Measurements from ENCODE around the gene DPP6.

Gene DPP6

DNA sequence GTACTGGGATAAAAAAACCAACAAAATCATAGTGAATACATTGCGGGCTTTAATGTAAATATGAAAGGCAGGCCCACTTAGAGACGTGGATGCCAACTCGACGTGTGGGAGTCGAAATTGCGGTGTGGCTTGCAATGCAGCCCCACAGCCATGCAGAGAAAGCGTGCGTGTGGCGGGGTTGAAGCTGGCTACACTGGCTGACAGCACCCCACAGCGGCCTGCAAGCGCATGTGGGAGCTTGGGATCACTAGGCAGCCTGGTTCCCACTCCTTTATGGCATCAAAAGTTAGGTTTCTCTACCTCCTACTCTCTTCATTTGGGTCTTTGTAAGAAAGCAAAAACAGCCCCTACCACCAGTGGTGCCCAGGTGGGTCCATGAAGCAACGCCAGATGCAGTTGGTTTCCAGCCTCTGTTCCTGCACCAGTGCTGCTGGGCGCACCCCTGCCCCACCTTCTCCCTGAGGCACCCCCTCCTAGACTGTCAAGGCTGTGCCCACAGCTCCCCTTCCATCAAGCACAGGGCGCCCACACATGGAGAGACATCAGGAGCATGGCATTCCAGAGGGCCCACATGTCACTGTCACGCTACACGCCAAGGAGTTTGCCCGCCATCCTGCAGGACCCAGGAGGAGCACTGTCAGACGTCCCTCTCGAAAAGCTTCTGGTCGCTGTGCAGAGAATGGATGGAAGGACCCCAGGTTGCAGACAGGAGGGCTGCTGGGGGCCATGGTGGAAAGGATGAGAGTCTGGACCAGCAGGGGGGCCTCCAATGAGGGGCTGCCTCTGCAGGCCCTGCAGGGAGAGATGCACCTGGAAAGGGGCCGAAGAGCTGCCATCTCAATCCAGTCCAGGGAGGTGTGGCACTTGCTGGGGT is 807.8 kb downstream of the DPP6 start:
- DNase-seq (ENCODE audit: low read depth): no peak

DNA sequence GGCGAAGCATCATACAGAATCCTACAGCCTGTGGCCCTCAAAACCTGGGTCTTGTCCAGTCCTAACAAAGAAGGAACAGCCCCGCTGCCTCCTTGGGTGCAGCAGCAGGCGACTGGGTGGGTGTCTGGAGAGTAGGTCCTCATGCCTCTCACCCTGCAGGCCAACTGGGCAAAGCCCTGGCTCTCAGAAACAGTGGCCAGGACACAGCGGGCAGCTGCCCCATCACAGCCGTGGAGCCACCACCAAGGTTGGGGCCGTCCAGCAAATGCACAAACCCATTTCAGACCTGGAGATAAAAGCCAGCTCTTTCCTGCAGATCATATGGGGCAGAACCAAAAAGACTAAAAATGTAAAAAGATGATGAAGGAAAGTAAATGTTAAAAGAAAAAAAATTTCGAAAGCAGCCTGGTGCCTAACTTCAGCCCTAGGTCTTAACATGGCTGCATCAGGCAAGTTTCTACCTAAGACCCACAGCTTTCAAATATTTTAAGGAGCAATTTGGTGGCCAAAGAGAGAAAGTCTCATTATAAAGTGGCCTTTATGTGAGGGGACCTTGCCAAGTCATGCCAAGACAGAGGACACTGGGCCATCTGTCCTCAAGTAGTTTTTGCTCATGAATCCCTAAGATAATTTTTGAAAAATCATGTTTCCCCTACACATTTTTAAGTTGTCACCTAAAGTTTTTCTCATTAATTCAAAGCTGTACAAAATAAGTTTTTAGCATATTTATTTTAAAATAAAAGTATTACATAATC is 808.6 kb downstream of the DPP6 start:
- no peak for DNase-seq (ENCODE audit: low read depth)

GRCh38 chr7:154861589-154861988 is 809.4 kb downstream of the DPP6 start:
- no peak for DNase-seq (ENCODE audit: low read depth)

GRCh38 chr7:154862153-154862791 is 810.1 kb downstream of the DPP6 start:
- DNase-seq (ENCODE audit: low read depth): no peak

DNA sequence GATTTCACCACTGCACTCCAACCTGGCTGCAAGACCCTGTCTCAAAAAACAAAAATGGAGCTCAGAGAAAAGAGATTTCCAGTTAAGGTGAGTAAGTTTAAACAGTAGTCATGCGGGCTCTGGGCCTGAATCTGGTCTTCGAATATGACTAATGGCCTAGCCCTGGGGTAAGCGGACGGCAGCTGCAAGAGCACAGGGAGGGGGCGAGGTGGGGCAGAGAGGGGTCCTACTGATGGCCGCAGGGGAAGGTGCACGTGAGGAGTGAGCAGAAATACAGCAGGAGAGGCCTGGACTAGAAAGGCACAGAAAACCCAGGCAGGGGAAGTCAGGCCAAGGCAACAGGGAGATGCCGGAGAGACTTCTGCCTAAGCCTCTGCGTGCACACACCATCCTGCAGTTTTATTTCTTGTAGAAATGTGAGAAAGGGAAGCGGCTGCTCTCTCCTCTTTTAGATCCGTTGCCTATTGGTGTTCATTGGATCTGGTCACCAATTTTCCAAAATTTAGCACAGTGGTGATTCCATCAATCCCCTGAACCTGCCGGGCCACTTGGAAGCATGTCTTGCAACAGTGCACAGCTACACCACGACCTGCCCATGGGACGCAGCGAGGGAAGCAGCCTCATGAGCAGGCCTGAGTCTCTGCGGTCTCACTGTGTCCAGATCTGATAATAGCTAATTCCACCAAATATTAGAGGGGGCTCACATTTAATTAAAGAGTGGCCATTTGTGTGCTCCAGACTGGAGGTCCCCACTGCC is 811.7 kb downstream of the DPP6 start:
- no peak for DNase-seq (ENCODE audit: low read depth)

DNA sequence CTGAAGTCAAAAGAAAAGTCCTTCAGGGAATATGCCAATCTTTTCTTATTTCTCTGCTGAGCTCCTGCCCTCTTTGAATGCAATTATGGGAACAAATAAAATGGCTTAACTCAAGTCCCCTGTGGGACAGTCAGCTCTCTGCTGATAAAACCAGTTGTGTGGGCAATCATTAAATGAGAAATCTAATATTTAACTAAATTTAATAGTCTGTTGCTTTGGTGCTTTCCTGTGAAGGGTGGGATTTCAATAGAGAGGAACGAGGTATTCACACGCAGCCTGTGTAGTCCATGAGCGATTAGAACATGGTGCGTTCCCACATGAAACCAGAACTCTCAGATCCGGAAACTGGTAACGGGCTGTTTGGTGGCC is 812.3 kb downstream of the DPP6 start:
- no peak for DNase-seq (ENCODE audit: low read depth)

GRCh38 chr7:154865984-154866685 is 813.9 kb downstream of the DPP6 start:
- DNase-seq (ENCODE audit: low read depth): no peak

GRCh38 chr7:154867068-154867467 is 814.9 kb downstream of the DPP6 start:
- DNase-seq (ENCODE audit: low read depth): no peak

DNA sequence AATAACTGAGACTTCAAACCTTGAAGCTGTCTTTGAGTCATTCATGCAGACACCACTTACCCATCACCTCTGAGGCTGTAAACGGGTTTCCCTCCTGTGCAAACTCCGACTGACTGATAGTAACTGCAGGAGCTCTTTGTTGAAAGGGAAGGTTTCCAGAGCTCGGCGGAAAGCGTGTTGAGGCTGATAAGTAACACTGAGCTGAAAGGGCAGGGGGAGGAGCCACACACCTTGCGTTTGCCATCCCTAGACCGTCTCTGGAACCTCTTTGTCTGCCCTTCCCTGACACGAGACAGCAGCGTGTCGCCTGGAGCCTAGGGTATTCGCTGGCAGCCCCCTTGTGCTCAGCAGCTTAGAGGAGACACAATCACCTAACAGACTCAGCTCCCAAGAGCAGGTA is 816.7 kb downstream of the DPP6 start:
- no peak for DNase-seq (ENCODE audit: low read depth)

DNA sequence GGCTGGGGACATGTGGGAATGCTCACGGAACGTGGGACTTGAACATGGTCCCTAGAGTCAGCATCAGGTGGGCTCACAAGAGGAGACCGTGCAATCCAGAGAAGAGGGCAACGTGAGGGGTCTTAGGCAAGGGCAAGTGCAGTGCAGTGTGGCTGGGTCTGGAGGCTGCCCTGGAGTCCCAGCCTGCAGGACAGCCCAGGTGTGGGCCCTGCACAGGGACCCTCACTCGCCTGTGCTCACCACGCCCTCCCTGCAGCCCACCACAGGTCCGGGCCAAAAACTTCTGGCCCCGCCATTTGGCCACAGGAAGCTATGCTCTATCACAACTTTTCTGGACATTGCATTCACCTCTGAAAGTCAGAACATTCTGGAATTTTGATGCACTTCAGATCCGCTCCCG is 817.2 kb downstream of the DPP6 start:
- DNase-seq (ENCODE audit: low read depth): no peak

- DNase-seq (ENCODE audit: low read depth): no peak
Observed at GRCh38 chr7:154871507-154871906, 819.3 kb downstream of the DPP6 start.

DNA sequence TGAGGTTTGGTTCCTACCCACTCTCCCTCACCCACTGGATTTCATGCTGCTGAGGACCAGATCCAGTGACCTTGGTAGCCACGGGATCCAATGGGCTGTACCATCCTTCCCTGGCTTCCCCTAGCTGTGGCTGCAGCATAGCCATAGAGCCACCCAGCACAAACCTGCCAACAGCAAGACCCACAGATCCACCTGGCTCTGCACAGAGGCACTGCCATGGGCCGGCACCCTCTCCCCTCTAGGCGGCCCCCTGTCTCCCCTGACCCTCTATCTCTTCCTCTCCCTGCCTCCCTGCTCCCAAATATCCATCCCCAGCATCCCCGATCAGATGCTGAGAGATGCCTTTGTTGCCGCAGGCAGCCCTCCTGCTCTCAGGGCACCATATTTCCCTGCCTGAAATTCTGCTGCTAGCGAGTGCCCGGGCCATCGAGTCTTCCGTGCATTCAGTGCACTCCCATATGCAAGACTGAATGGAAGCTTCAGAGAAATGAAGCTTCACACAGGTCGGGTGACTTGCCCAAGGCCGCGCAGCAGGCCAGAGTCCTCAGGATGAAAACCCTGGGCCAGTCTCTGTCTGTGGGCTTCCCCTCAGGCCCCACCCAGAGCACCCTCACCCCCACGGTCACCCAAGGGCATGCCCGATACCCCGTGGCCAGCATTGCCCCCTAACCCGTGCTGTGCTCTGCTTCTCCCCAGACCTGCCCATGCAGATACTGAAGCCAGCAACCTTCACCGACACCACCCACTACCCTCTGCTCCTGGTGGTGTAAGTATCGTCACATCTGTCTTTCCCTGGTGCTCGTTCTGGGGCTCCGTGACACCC is 819.9 kb downstream of the DPP6 start:
- DNase-seq (ENCODE audit: low read depth): no peak

GRCh38 chr7:154872811-154873499 is 820.8 kb downstream of the DPP6 start:
- DNase-seq (ENCODE audit: low read depth): no peak

DNA sequence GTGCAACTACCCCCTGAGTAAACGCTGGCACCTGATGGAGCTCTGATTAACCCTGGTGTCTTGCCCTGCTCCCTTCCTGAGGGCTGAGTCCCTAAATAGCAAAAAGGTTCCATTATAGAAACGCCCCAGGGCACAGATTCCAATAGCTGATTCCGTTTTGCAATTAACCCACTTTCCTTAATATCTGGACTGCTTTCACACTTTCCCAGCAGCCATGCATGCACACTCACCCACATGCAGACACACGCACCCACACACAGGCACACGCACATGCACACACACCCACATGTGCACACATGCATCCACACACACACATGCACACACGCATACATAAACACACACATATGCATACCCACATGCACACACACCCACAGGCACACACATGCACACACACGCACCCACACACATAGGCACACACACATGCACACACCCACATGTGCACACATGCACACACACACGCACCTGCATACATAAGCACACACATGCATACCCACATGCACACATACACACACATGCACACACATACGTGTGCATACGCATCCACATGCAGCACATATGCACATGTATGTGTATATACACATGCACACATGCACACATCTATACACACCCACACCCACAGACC is 821.4 kb downstream of the DPP6 start:
- no peak for DNase-seq (ENCODE audit: low read depth)

- no peak for DNase-seq (ENCODE audit: low read depth)
Observed at GRCh38 chr7:154874409-154875113, 822.4 kb downstream of the DPP6 start.

DNA sequence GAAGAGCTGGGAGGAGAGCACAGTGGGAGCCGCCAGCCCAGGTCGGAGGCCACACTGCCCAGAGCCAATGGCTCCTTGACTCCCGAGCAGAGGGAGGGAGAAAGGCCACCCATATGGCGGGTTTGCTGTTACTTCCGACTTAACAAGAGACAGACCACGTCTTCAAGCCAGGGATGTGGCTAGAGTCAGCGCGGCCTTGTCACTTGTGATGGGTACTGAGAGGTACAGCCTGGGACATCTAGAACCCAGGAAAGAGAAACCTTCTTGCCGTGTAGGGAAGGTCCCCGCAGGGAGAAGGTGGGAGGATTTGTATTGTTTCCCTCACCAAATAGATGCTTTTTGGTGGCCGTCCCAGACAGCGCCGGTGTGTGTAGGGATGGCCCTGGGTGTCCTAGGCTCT is 823.1 kb downstream of the DPP6 start:
- DNase-seq (ENCODE audit: low read depth): no peak

- no peak for DNase-seq (ENCODE audit: low read depth)
Observed at GRCh38 chr7:154876516-154876915, 824.3 kb downstream of the DPP6 start.

DNA sequence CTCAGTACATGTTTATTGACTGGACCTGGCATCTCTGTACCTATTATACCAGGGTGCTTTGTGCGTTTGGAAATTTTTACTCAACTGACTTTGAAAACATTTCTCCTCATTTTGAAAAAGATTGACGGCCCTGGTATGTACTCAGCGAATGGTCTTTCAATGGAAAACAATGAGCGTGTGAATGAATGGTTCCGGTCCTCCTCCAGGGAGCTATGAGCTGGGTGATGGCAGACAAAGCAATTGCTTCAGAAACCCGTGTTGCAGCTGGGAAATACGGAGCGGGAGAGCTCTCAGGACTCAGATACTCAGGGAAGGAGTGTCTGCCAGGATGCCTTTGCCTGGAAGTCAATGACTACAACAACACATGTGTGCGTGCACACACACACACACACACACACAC is 824.8 kb downstream of the DPP6 start:
- no peak for DNase-seq (ENCODE audit: low read depth)

- no peak for DNase-seq (ENCODE audit: low read depth)
Observed at GRCh38 chr7:154879629-154880028, 827.4 kb downstream of the DPP6 start.
